Hematopoietic multipotent progenitor cell treated with erythropoietin and hydrocortisone succinate and interleukin-3 and kit ligand, for 6 days (in vitro differentiated cells): ENCODE measurements around the gene ARPC4.
A peak's percentile ranks its signal among the peaks of the same experiment; 100 is the strongest.
"Not testable (repeated sequence)": the region's sequence is repeated elsewhere in the genome, so short reads cannot be mapped to it uniquely, and the experiment has no call there.

Experiments used
- DNase-seq: peaks from one replicate; pipeline ENCODE4 v3.0.0-alpha.2; 2015

Gene ARPC4

GRCh38 chr3:9770276-9770812, 22.5 kb upstream of the ARPC4 start:
- no peak for DNase-seq

GRCh38 chr3:9771007-9771406, 21.9 kb upstream of the ARPC4 start:
- DNase-seq = not testable (repeated sequence)

- peak; percentile 61 for DNase-seq
Observed at GRCh38 chr3:9776896-9777693, 15.8 kb upstream of the ARPC4 start.

- no peak for DNase-seq
Observed at GRCh38 chr3:9777694-9778021, 15.2 kb upstream of the ARPC4 start.

GRCh38 chr3:9778143-9779074, 14.5 kb upstream of the ARPC4 start:
- no peak for DNase-seq

GRCh38 chr3:9779075-9779593, 13.7 kb upstream of the ARPC4 start:
- DNase-seq = no peak

- DNase-seq = peak; percentile 81
Observed at GRCh38 chr3:9779721-9780457, 13.0 kb upstream of the ARPC4 start.

GRCh38 chr3:9780458-9780812, 12.4 kb upstream of the ARPC4 start:
- DNase-seq = no peak

GRCh38 chr3:9780910-9781309, 12.0 kb upstream of the ARPC4 start:
- no peak for DNase-seq

GRCh38 chr3:9781551-9781950, 11.3 kb upstream of the ARPC4 start:
- no peak for DNase-seq

- peak; percentile 72 for DNase-seq
Observed at GRCh38 chr3:9781978-9782603, 10.8 kb upstream of the ARPC4 start.

GRCh38 chr3:9782770-9783169, 10.1 kb upstream of the ARPC4 start:
- DNase-seq = peak; percentile 51

GRCh38 chr3:9783954-9784353, 8.9 kb upstream of the ARPC4 start:
- no peak for DNase-seq

- no peak for DNase-seq
Observed at GRCh38 chr3:9784965-9785364, 7.9 kb upstream of the ARPC4 start.

- DNase-seq = peak; percentile 70
Observed at GRCh38 chr3:9785602-9786001, 7.3 kb upstream of the ARPC4 start.

GRCh38 chr3:9786209-9786739, 6.6 kb upstream of the ARPC4 start:
- DNase-seq = peak; percentile 73

- peak; percentile 44 for DNase-seq
Observed at GRCh38 chr3:9786825-9787669, 5.8 kb upstream of the ARPC4 start.

- DNase-seq = no peak
Observed at GRCh38 chr3:9787714-9788113, 5.2 kb upstream of the ARPC4 start.

- DNase-seq = no peak
Observed at GRCh38 chr3:9791127-9791526, 1.8 kb upstream of the ARPC4 start.

GRCh38 chr3:9791790-9792404, 985 bp upstream of the ARPC4 start:
- no peak for DNase-seq
